Memory B cell (primary cell): Measurements from ENCODE around the gene NANP.
"Not testable (repeated sequence)": the region's sequence is repeated elsewhere in the genome, so short reads cannot be mapped to it uniquely, and the experiment has no call there.

Experiments used
- ATAC-seq: fragments of 150-1000 bp; cut with Tn5 transposase; 2 replicates; pipeline ENCODE4 v1.10.0; 2021; ENCODE audit warnings: low read depth, mild to moderate bottlenecking, moderate library complexity
- DNase-seq, 2 donors: peaks; one replicate each; pipeline ENCODE4 v3.0.0; 2022; ENCODE audit warnings: low spot score in 2 of 2
- H3K27ac Mint-ChIP-seq: one replicate; pipeline ENCODE4 v1.8.0; 2022; ENCODE audit warnings: mild to moderate bottlenecking, moderate library complexity, mixed read lengths
- H3K27me3 Mint-ChIP-seq: one replicate; pipeline ENCODE4 v1.8.0; 2022; ENCODE audit warnings: mixed read lengths
- H3K36me3 Mint-ChIP-seq: one replicate; pipeline ENCODE4 v1.8.0; 2022; ENCODE audit warnings: mild to moderate bottlenecking, mixed read lengths
- H3K4me1 Mint-ChIP-seq: one replicate; pipeline ENCODE4 v1.8.0; 2022; ENCODE audit warnings: mixed read lengths
- H3K4me3 Mint-ChIP-seq: one replicate; pipeline ENCODE4 v1.8.0; 2022; ENCODE audit warnings: mild to moderate bottlenecking, moderate library complexity, mixed read lengths
- H3K9me3 Mint-ChIP-seq: one replicate; pipeline ENCODE4 v1.8.0; 2022; ENCODE audit warnings: mixed read lengths

Gene NANP

DNA sequence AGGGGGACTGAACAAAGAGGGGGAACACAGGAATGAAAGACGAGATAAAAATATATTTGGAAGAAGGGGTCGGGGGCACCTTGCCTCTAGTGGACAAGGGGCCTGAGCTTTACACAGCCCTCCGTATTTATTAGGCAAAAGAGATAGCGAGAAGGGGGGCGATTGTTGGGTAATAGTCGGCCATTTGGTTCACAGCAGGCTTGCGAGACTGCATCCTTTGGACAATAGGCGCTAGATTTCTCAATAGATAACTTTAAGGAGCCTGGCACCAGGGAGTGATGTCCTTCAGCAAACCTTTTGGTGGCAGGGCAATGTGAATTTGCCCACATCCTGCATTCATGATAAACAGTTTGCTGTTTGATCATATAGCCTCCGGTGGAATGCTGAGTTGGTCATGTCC, 3.0 kb upstream of the NANP start:
- no peak overlapping the region for H3K27ac Mint-ChIP-seq
- H3K4me1 Mint-ChIP-seq = peaks cover 12% of the 10 kb centered on the region
- peaks cover 3% of the 10 kb centered on the region for H3K9me3 Mint-ChIP-seq
- no peaks in the 10 kb centered on the region for H3K27me3 Mint-ChIP-seq
- H3K36me3 Mint-ChIP-seq = peaks cover 2% of the 10 kb centered on the region
- no peak overlapping the region for H3K4me3 Mint-ChIP-seq
- DNase-seq (no peak), ATAC-seq (no peak)

DNA sequence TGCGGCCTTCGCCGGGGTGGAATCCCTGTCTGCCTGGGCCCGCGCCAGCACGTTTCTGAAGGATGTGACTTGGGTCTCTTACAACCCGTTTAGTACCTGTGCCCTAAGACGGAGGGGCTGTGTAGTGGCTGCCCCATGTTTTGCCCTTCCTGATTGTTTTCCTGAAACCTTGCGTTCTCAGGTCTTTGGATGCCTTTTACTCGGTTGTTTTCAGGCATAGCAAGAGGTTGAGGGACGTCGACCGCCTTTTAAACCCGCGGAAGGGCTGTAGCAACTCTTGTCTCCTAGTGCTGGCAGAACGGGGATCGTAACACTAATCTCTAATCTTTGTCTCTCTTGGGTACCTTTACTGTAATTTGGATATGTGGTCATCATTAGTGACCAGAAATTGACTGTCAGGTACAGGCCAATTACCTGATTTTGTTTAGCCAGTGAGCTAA, 706 bp upstream of the NANP start:
- Mint-ChIP-seq H3K4me1 (peaks cover 20% of the 10 kb centered on the region), H3K27me3 (no peaks in the 10 kb centered on the region), H3K9me3 (peaks cover 3% of the 10 kb centered on the region), H3K4me3 (peak overlapping the region; percentile 97), H3K36me3 (peaks cover 2% of the 10 kb centered on the region), H3K27ac (peak overlapping the region; percentile 98)
- ATAC-seq (no peak), DNase-seq (no peak)

DNA sequence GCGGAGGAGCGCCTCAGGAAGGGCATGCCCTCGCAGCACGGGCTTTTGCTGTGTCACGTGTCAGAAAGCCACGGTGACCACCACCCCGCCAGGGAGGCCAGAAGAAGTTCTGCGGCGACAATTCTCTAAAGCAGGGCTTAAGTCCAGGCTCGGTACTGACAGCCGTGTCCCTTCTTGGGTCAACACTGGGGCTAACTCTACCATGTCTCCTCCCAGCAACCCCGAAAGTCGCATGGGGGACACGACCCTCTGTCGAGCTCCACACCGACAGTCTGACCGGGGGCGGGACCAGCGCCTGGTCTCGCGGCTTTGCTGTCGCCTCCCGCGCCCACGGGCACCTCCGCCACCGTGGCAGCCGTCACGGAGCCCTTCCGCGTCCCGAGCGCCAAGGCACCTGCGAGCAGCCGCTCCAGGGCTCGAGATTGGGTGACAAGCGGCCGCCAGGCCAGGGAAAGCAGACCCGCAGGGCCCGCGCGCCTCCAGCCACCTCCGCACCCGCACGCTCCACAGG, 534 bp downstream of the NANP start:
- no peak for ATAC-seq
- peak overlapping the region; percentile 98 for H3K27ac Mint-ChIP-seq
- DNase-seq = no peak
- H3K4me1 Mint-ChIP-seq = peaks cover 21% of the 10 kb centered on the region
- H3K9me3 Mint-ChIP-seq = peaks cover 3% of the 10 kb centered on the region
- H3K27me3 Mint-ChIP-seq = no peaks in the 10 kb centered on the region
- H3K4me3 Mint-ChIP-seq = peak overlapping the region; percentile 97
- peaks cover 2% of the 10 kb centered on the region for H3K36me3 Mint-ChIP-seq

DNA sequence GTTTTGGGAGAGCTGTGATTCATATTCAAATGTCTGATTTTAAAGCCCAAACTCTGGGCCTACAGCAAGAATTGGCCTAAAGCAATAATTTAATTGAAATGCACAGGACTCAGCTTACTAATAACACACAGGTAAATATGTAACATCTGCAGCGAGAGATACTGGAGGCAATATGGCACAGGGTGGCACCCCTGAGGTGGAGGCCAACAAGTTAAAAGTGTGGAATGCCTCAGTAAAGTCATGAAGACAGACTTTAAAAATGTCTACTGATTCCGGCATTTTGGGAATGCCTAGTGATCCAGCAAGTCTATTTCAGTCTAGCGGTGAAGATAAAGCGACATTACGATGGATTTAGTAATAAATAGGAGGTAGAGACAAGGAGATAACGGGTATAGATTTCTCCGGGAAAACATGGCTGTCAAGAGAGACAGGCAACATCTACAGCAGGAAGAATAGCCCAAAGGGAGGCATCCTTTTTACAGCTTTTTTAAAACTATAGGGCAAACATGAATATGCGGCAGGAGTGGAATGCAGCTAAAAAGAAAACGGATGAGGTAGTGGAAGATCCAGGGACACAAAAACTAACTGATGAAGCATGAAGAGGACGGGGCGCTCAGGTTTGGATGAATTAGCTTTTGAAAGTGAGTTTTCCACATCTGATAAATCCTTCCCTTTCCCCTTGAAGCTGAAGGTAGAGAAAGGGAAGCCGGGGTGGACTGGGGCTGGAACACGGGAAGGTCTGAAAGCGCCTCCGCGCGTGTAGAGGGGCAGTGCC, 1.2 kb downstream of the NANP start:
- H3K27me3 Mint-ChIP-seq = no peaks in the 10 kb centered on the region
- DNase-seq = peak in 1 of 2 donors; percentile 5
- no peaks in the 10 kb centered on the region for H3K36me3 Mint-ChIP-seq
- peak overlapping the region; percentile 97 for H3K4me3 Mint-ChIP-seq
- peaks cover 21% of the 10 kb centered on the region for H3K4me1 Mint-ChIP-seq
- ATAC-seq = no peak
- H3K27ac Mint-ChIP-seq = peak overlapping the region; percentile 70
- no peaks in the 10 kb centered on the region for H3K9me3 Mint-ChIP-seq

DNA sequence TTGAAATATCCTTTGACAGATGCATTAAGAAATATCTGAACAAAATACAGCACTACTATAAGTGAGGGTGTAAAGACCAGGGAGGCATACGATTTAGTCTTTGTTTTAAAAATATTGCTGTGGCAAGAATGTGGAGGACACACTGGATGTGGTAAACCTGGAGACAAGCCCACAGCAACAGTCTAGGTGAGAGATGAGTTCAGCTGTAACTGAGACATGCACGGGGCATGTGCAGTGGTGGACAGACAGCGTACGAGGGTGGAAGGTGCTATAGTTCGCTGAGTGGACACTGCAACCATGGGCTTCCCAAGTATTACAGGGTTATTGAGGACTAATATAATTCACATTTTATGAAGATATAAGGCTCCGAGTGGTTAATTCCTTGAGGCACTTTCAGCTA, 1.8 kb downstream of the NANP start:
- peak overlapping the region; percentile 97 for H3K4me3 Mint-ChIP-seq
- peaks cover 21% of the 10 kb centered on the region for H3K4me1 Mint-ChIP-seq
- H3K27me3 Mint-ChIP-seq = no peaks in the 10 kb centered on the region
- no peaks in the 10 kb centered on the region for H3K36me3 Mint-ChIP-seq
- no peak overlapping the region for H3K27ac Mint-ChIP-seq
- H3K9me3 Mint-ChIP-seq = no peaks in the 10 kb centered on the region
- DNase-seq (no peak), ATAC-seq (no peak)

DNA sequence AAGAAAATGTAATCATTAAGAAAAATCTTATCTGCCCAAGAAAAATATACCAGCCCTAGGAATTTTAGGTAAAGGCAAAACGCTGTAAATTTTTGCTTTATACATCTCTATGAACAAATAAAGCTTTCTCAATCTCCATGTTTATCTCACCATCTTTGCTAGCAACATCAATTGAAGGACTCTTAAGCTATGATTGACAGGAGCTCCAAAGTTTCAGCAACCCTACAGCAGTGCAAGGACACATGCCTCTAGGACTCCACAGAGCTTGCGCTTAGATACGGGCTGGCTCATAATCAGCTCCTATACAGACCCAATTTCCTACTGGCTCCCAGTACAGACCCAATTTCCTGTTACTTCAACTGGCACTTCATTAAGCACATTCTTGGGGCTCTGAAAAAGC, 4.3 kb downstream of the NANP start:
- Mint-ChIP-seq H3K9me3 (no peaks in the 10 kb centered on the region), H3K36me3 (peaks cover 6% of the 10 kb centered on the region), H3K4me3 (peak overlapping the region; percentile 8), H3K4me1 (peaks cover 19% of the 10 kb centered on the region), H3K27me3 (no peaks in the 10 kb centered on the region), H3K27ac (no peak overlapping the region)
- DNase-seq (no peak), ATAC-seq (no peak)

DNA sequence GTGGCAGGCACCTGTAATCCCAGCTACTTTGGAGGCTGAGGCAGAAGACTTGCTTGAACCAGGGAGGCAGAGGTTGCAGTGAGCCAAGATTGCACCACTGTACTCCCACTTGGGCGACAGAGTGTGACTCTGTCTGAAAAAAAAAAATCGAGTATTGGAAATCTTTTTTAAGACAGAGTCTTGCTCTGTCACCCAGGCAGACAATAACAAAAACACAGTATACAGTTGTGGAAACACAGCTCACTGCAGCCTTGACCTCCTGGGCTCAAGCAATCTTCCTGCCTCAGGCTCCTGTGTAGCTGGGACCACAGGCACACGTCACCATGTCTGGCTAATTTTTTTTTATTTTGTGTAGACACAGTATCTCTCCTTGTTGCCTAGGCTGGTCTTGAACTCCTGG, 15.0 kb downstream of the NANP start:
- Mint-ChIP-seq H3K27me3 (no peaks in the 10 kb centered on the region), H3K36me3 (no peaks in the 10 kb centered on the region), H3K9me3 (no peaks in the 10 kb centered on the region), H3K4me1 (peaks cover 3% of the 10 kb centered on the region), H3K4me3 (no peak overlapping the region), H3K27ac (no peak overlapping the region)
- no peak for DNase-seq
- no peak for ATAC-seq

DNA sequence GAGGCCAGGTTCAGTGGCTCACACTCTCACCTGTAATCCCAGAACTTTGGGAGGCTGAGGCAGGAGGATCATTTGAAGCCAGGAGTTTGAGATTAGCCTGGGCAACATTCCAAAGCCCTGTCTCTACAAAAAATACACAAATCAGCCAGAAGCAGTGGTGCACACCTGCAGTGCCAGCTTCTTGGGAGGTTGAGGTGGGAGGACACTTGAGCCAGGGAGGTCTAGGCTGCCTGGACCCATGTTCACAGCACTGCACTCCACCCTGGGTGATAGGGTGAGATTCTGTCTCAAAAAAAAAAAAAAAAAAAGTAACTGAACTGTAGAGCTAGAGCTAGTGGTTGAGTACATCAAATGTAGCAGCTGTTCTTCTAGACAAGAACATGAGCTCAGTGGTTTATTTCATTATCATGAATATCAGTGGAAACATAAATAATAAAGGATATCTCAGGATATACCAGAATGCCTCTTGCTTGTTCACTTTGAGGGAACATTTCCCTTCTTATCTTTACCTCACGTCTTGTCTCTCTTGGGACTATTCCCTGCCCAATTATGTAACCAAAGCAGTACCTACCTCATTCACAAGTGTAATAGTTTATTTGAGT, 17.6 kb downstream of the NANP start:
- H3K9me3 Mint-ChIP-seq = no peaks in the 10 kb centered on the region
- no peak overlapping the region for H3K4me3 Mint-ChIP-seq
- peaks cover 6% of the 10 kb centered on the region for H3K4me1 Mint-ChIP-seq
- H3K27ac Mint-ChIP-seq = no peak overlapping the region
- H3K27me3 Mint-ChIP-seq = peaks cover 8% of the 10 kb centered on the region
- no peaks in the 10 kb centered on the region for H3K36me3 Mint-ChIP-seq
- DNase-seq (no peak), ATAC-seq (no peak)

DNA sequence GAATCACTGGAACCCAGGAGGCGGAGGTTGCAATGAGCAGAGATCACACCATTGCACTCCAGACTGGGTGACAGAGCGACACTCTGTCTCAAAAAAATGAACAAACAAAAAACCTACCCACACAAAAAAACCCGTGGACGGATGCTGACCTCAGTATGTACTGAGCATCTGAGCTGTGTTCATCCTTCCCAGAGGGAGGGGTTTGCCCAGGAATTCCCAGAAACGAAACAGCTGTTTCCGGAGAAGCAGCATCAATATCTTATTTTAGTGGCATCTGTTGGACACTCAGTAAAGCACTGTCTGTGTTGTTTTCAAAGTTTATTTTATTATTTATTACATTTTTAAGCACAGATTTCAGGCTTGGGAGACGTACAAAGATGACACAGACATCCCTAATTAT, 18.7 kb downstream of the NANP start:
- H3K27ac Mint-ChIP-seq = no peak overlapping the region
- no peaks in the 10 kb centered on the region for H3K9me3 Mint-ChIP-seq
- ATAC-seq = no peak
- DNase-seq = no peak
- H3K27me3 Mint-ChIP-seq = peaks cover 10% of the 10 kb centered on the region
- H3K4me3 Mint-ChIP-seq = no peak overlapping the region
- peaks cover 6% of the 10 kb centered on the region for H3K4me1 Mint-ChIP-seq
- no peaks in the 10 kb centered on the region for H3K36me3 Mint-ChIP-seq

DNA sequence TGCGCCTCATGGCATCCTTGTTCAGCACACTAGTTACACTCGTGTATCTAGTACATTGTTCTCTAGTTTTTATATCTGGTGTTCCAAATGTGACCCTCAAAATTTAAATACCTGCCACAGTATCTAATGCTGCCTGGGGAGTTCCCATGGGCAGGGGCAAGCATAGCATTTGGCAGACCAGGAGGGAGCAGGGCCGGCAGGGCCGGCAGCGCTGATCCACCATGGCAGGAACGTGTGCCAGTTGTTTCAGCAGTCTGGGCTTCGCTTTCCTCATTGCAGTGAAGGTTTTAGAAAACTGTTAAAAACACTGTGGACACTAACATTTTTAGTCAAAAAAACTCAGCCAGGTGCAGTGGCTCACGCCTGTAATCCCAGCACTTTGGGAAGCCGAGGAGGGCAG, 19.2 kb downstream of the NANP start:
- Mint-ChIP-seq H3K27ac (no peak overlapping the region), H3K4me1 (peaks cover 3% of the 10 kb centered on the region), H3K27me3 (peaks cover 10% of the 10 kb centered on the region), H3K4me3 (no peak overlapping the region), H3K9me3 (no peaks in the 10 kb centered on the region), H3K36me3 (no peaks in the 10 kb centered on the region)
- DNase-seq (no peak), ATAC-seq (no peak)

DNA sequence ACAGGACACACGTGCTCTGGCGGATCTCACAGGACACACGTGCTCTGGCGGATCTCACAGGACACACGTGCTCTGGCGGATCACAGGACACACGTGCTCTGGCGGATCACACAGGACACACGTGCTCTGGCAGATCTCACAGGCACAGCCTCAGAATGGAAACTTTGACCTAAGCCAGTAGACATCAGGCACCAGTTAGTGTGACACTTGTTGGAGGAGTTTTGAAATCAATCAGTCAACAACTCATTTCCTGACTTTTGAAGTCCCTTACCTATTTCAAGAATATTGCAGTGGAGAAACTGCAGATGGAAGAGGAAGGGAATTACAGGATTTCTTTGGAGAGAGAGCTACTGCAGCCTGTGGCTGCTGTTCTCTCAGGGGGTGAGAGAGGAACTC, 20.9 kb downstream of the NANP start:
- DNase-seq, H3K4me3 Mint-ChIP-seq, H3K27ac Mint-ChIP-seq, H3K9me3 Mint-ChIP-seq, H3K36me3 Mint-ChIP-seq, ATAC-seq, H3K4me1 Mint-ChIP-seq: not testable (repeated sequence)
- H3K27me3 Mint-ChIP-seq = peaks cover 10% of the 10 kb centered on the region

DNA sequence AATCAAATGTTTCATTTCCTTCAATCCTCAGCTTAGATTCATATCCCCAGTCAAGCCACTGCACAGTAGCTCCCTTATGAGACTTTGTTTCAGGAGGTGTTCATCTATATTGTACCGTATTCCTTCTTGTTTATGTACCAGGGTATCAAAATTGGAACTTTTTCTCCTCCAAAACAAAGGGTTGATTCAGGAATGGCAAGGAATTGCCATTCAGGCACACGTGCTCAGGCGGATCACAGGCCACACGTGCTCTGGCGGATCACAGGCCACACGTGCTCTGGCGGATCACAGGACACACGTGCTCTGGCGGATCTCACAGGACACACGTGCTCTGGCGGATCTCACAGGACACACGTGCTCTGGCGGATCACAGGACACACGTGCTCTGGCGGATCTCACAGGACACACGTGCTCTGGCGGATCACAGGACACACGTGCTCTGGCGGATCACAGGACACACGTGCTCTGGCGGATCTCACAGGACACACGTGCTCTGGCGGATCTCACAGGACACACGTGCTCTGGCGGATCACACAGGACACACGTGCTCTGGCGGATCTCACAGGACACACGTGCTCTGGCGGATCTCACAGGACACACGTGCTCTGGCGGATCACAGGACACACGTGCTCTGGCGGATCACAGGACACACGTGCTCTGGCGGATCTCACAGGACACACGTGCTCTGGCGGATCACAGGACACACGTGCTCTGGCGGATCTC, 21.5 kb downstream of the NANP start:
- H3K9me3 Mint-ChIP-seq, ATAC-seq, H3K36me3 Mint-ChIP-seq, H3K4me1 Mint-ChIP-seq, H3K27ac Mint-ChIP-seq, DNase-seq, H3K4me3 Mint-ChIP-seq: not testable (repeated sequence)
- H3K27me3 Mint-ChIP-seq = peaks cover 10% of the 10 kb centered on the region

DNA sequence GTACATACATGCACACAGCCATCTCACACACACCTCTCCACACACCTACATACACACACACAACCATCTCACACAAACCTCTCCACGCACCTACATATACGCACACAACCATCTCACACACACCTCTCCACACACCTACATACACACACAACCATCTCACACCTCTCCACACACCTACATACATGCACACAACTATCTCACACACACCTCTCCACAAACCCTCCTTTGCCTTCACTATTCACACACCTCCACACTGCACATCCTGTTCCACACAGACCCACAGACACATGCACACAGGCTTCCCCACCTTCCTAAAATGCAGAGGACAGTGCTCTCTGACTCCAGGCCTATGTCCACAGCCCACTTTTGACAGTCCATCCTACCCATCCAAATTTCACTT, 22.2 kb downstream of the NANP start:
- Mint-ChIP-seq H3K27ac (no peak overlapping the region), H3K4me1 (peaks cover 3% of the 10 kb centered on the region), H3K4me3 (no peak overlapping the region), H3K9me3 (no peaks in the 10 kb centered on the region), H3K36me3 (no peaks in the 10 kb centered on the region), H3K27me3 (peaks cover 12% of the 10 kb centered on the region)
- no peak for ATAC-seq
- DNase-seq = no peak

DNA sequence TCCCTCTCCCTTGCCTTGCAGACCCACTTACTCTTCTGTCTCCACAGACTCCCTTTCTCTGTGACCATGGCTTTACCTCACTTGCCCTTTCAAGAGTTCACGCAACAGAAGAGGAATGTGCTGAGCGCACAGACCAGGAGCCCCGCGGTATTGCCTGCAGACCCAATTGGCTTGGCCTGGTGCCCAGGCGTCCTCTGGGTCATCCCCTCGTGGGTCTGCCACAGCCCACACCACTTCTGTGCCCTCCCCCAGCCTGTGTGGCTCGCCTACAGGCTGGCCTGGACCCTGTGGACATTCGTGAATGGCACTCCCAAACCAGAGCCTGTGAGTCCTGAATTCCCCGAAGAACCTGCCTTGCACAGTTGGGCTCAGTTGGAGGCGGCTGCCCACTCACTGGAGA, 23.2 kb downstream of the NANP start:
- Mint-ChIP-seq H3K36me3 (no peaks in the 10 kb centered on the region), H3K9me3 (no peaks in the 10 kb centered on the region), H3K4me3 (no peak overlapping the region), H3K4me1 (peaks cover 3% of the 10 kb centered on the region), H3K27ac (no peak overlapping the region), H3K27me3 (peaks cover 12% of the 10 kb centered on the region)
- no peak for ATAC-seq
- DNase-seq = no peak
